22Rv1 (cell line): ENCODE measurements around the gene PARD6A.

Experiments used
- CTCF ChIP-seq: fragments of 450-650 bp; IDR thresholded peaks from 2 replicates; pipeline ENCODE4 v1.5.1; 2017; ENCODE audit warnings: mild to moderate bottlenecking
- ZFX ChIP-seq: fragments of 450-650 bp; IDR thresholded peaks from 2 replicates; pipeline ENCODE4 v1.6.1; 2017; ENCODE audit warnings: antibody characterized with exemption, borderline replicate concordance

GRCh38 chr16:67658849-67659674 is 1.7 kb upstream of the PARD6A start:
- no peak for TF ChIP-seq CTCF
- TF ChIP-seq ZFX = no peak
